GM12892 (cell line): ENCODE measurements around the gene LRP3.

Experiments
- POLR2A ChIP-seq: IDR thresholded peaks from 2 replicates; pipeline ENCODE4 v1.6.1; 2011; ENCODE audit warnings: low read depth, low read length, control low read depth
- TAF1 ChIP-seq: IDR thresholded peaks from 2 replicates; pipeline ENCODE4 v1.6.1; 2011; ENCODE audit warnings: low read depth, mild to moderate bottlenecking, control low read depth, low read length, borderline replicate concordance

DNA sequence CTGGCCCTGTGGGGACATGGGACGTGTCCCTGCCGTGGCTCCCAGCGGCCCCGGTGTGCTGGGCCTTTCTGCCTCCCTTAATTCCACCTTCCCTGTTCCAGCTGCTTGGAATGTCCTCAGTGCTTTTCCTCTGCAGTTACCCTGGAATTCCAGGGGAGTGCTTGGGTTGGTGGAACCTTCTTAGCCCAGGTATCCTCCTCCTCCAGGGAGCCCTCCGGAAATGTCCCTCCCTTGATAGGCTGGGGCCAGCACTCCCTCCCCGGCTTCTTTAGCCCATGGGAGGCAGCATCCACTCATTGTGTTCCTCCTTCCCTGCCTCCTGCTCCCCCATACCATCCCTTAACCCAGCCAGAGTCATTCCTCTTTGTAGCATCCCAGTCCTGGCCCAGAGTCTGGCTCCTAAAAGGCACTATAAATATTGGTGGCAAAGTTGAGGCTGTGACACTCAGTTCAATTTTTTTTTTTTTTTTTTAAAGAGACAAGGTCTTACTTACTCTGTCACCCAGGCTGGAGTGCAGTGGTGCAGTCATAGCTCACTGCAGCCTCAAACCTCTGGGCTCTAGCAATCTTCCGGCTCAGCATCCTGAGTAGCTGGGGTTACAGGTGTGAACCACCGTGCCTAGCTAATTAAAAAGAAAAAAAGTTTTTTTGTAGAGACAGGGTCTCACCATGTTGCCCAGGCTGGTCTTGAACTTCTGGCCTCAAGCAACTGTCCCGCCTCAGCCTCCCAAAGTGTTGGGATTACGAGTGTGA, 45.3 kb downstream of the LRP3 start:
- TF ChIP-seq POLR2A (no peak), TAF1 (no peak)
